GM19035 (cell line): ENCODE measurements around the gene ADORA1.

Experiments
- ATAC-seq: cut with Tn5 transposase; IDR thresholded peaks from one replicate; pipeline ENCODE4 v1.9.1; 2021; ENCODE audit not compliant: unreplicated experiment

Gene ADORA1

DNA sequence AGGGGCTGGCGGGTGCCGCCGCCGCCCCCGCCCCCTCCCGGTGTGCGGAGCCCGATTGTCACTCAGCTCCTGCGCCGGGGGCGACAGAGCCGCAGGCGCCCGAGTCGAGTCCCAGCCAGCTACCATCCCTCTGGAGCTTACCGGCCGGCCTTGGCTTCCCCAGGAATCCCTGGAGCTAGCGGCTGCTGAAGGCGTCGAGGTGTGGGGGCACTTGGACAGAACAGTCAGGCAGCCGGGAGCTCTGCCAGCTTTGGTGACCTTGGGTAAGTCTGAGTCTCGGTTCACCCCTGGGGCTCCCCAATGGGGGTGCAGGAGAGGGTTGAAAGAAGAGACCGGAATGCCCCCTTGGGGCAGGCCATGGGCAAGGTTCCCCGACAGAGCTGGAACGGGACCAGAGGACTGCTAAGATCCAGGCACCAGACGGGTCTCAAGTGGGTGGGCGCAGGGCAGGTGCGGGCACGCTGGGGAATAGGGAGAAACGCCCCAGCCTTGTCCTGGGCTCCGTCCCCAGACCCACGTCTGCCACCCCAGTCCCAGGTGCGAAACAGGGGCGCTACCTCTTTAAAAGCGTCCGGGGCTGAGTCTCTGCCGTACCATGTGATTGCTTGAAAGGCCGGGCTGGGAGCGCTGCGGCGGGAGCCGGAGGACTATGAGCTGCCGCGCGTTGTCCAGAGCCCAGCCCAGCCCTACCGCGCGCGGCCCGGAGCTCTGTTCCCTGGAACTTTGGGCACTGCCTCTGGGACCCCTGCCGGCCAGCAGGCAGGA lies at the start of gene ADORA1:
Gene ADORA1 (plus strand): TSS at position 61 of the 765 bp plus-strand sequence. CDS start 1,116 bp downstream, outside the sequence.
- no peak for ATAC-seq

DNA sequence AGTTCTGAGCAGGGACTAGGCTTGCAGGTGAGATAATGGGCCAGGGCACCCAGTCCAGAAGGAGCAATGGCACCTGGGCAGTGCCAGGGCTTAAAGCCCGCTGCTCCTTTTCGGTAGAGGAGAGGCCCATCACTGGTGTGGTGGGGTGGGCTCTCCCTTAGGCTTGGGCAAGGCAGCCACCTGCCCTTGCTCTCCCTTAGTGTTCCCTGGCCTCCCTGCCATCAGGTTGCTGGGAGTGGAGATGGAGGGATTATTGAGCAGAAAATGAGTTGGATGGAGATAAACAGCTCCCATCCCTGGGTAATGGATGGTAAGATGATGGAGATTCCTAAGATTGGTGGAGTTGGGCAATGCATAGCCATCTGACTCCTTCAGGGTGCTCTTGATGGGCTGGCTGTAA lies 49.6 kb upstream of the ADORA1 start:
- ATAC-seq, result no peak

DNA sequence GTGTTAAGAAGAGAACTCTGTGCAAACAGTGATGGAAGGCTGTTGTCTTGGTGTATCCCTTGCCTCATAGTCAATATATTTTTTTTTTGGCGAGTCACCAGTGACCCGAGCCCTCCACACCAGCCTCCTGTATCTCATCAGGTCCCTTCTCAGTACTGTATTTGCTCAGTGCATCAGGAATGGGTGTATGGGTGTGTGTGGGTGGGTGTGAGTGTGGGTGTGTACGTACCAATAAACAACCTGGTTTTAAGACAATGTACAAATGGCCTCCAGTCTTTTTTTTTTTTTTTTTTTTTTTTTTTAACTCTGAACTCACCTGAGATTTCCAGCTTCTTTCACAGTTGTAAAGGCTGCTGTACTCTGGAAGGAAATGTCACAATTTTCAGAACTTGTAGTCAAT lies 49.0 kb upstream of the ADORA1 start:
- no peak for ATAC-seq

DNA sequence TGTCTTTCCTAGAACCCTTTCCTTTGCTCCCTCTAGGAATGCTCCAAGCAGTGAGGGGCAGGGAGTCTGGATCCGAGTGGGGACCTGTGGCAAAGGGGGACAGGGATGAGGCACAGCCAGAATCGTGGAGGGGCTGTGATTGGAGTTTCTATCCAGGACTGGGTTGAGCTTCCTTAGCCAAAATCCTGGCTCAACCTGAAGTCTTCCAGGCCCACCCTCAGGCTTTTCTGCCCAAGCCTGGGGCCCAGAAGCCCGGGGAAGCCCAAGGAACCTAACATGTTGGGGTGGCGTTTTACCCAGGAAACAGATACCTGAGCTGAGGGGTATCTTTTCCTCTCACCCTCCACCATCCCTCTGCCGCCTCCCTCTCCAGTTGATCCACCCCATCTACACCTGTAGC lies 47.1 kb upstream of the ADORA1 start:
- no peak for ATAC-seq

DNA sequence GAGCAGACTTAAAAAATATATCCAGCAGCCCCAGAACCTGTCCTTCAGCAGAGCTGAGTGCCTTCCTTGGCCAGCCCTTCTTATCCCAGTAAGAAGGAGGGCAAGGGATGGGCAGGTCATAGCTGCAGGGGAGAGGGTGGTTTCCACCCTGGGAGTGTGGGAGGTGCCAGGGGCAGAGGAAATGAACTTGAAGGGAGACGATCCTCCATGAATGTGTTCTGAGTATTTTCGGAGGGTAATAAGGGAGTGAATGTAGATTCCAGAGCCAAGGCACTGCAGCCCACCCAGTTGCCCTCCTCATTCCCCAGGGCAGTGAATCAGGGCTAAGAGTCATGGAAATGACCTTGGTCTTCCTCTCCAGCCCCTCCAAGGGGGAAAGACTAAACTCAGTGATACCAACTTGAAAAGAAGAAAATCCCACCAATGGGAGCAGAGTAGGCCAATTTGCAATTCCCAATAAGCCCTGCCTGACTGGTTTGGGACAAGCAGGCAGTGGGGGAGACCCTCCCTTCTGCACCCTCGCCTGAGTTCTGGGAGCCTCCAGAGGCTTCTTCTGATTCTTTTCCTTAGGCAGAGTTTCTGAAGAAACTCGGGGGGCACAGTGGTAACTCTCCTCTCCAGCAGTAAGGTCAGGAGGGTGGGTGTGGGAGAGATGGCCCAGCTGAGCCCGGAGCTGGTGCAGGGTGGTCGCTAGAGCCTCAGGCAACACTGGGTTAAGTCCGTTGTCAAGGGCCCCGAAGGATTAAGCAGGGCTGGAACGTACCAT lies 45.9 kb upstream of the ADORA1 start:
- ATAC-seq, result no peak

DNA sequence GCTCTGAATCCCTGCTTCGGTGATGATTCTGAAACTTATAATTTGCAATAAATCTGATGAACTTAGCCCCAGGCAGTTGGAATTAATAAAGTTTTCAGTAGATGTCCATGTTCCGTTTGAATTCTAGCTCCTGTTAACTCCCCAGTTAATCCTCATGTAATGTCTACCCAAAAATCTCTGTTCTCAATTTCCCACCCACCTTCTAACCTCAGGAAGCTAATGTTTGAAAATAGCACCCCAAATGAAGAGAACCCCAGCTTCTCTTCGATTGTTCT lies 45.4 kb upstream of the ADORA1 start:
- ATAC-seq, result no peak

DNA sequence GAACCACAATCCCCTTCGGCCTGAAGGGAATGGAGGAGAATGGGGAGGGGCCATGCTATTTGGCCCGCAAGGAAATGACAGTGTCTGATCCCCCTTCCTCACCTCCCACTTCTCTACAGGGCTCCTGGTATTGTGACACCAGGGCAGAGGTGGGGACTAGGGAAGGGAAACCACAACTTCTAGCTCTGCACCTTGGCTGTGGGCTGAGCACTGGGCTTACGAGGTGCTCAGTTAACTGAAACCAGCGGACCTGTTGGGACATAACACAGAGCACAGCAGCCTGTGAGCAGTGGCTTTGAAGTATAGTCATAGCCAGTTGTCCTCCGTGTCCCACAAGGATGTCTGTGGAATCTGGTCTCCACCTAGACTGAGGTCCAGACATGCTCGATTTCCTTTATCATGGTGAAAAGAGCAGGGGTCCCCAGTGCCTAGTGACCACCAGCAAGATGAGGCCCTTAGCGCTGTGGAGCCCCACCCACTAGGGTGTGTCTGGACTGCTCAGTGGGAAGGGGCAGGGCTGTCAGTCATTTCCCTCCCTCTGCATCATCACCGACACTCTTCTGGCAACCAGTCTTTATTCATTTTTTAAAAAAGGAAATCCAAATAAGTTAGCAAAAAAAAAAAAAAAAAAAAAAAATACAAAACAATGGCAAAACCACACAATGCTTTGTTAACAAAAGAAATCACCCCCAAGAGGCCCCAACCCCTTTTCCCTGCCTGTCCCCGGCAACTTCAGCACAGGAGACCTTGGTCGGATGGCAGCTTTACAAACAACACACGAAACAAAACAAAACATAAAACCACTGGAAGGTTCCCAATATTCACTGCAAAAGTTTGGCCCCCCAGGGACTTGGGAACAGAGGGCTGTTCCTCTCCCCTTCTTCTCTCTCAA lies 44.7 kb upstream of the ADORA1 start:
- no peak for ATAC-seq

DNA sequence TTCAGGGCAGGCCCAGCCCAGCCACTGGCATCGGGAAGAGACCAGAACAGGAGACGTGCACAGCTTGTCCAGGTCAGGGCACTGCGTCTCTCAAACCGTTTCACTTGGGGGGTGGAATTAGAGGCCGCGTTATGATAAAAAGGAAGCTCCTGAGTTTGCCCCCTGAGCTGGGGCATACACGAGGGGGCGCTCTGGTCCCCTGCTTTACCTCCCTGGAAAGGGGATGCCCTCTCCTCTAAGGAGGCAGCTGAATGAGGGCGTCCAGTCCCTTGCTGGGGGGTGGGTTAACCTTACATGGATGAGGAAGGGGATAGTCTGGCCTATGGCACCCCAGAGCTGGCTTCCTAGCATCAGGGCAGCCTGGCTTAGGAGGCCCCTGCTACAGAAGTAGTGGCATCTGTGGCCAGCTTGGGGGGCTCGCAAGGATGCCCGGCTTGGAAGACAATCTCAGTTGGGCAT lies 44.0 kb upstream of the ADORA1 start:
- ATAC-seq, result no peak

DNA sequence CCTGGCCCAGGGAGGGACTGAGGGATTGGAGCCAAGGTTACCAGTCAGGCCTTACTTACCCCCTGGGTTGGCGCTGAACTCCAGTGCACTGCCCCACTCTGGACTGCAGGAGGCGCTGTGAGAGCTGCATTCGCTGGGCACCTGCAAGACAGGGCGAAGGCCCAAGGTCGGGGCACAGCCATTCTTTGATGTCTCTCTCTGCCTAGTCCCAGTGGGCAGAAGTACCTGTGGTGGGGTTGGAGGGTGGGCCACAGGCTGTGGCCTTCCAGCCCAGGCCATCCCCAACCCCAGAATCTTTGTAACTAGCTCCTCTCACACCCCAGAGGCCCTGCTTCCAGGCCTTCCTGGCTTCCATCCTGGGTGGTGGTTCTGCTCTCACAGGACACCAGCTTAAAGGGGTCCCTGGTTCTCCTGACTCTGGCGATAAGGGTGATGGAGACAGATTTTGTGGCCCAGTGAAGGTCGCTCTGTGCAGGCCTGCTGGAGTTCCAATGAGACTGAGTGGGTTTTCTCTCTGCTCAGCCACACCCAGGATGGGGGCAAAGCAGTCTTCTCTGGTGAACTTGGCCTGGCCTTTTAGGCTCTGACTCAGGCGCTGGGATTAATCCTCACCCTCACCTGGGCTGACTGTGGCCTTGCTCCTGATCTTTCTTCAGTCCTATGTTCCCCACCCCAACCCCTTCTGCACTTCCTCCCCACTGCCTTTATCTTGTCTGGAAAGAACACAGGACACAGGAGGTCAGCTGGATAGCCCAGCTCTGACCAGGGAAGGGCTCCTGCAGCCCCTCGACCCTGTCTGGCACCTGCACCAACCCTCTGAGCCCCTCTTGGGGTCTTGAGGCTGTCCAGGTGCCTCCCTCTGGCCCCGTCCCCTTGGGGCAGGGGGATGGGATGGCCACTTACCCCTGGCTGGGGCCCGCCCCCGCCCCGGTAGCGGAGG lies 42.7 kb upstream of the ADORA1 start:
- ATAC-seq, result no peak

DNA sequence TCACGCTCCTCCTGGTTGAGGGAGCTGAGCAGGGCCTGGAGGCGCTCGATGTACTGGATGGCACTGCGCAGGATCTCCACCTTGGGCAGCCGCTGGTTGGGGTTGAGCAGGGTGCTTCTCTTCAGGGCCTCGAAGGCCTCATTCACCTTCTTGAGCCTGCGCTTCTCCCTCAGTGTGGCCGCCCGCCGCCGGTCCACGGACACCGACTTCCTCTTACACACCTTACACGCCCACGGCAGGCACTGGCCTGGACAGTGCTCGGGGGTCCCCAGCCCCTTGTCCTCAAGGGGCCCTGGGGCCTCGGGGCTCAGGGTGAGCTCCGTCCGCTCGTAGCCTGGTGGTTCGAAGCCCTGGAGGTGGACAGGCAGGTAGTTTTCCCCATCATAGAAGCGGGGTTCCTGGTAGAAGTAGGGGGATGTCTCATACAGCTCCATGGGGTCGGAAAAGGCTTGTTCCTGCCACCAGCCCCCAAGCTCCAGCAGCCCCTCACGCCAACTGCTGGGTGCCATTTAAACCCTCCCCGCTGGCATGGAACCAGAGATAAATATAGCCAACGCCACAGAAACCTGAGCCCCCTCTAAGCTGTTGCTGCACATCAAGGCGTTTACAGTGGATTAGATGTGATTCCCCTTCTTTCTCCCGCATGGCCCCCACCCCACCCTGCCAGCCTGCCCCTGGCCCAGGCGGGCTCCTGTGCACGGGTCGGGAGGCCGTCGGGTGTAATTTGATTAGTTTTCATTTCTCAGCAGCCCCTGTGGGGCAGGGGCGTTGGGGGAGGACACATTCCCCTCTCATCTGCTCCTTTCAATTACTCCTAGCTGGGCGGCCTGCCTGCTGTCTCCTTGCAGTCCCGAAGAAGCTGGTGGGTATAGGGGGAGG lies 41.8 kb upstream of the ADORA1 start, which contains the start of gene MYOG:
Gene MYOG (minus strand): TSS at position 485 of the 879 bp plus-strand sequence. CDS start 51 bp downstream, at position 434.
- ATAC-seq, result no peak

DNA sequence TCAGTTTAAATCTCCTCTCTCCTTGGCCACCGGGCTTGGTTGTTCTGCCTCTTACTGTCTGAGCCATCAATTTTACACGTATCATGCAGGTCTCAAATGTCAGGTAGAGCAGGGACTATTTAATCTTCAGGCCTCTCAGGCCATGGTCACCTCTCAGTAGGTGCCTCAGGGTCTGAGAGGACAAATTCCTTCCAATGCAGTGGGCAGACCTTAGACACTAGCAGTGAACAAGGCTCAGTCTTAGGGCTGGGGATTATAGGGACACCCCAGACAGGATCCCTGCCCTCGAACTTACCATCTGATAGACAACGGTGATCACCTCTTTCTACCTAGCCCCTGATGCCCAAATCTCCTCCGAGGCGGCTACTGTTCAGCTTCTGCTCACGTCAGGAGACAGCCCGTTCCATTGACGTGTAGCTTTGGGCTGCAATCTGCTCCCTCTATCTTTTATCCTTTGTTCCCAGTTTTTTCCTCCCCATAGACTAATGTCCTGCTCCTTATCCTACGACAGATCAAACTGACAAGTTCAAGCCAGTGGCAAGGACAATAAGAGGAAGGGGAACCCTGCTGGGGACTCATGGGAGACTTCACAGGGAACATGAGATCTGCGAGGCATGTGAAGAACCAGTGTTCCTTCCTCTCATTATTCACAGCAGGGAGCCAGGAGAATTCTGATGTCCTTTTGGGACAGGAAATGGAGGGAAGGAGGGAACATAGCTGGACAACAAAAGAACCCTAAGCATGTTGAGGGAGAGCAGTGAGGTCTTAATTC lies 40.3 kb upstream of the ADORA1 start:
- ATAC-seq, result no peak

DNA sequence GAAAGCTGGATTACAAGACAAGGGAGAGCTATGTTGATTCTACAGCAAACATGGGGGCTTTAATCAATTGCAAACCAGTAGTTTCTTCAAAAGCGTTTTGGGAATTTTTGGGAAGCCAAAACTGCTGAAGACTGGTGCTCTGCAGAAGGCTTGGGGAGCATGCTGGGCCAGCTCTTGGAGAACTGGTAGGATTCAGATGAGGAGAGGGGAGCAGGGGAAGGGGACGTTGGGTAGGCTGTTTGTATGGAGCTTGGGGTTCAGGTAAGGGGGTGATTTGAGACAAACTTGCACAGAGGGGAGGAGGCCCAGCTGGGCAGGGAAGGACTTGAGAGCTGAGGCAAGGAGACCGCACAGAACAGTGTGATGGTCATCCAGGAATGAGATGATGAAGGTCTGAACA lies 39.1 kb upstream of the ADORA1 start:
- no peak for ATAC-seq

DNA sequence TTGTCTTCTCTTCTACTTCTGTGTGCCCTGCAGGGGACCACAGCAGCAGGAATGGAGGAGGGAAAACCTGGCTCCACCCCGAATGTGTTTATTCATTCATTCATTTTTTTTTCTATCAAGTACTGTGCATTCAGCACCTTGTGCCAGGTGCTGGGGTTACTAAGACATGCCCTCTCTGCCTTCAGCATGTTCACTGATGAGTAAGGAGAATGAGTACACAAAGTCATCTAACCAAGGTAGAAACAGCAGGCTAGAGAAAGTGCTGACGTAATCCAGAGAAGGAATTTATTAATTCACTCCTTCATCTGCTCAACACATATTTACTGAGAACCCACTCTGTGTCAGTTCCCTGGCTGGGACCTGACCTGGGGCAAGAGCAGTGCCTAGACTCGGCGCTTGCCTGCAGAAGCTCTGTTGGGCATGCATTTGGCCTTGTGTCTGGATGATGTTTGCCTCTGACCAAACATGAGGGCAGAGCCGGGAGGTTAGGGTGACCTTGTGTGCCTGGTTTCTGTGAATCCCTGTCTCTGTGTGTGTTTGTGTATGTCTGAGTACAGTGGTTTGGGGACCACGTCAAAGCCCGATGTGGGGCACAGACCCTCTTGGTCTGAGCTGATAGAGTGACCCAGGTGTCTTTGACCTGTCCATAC lies 38.4 kb upstream of the ADORA1 start:
- no peak for ATAC-seq

DNA sequence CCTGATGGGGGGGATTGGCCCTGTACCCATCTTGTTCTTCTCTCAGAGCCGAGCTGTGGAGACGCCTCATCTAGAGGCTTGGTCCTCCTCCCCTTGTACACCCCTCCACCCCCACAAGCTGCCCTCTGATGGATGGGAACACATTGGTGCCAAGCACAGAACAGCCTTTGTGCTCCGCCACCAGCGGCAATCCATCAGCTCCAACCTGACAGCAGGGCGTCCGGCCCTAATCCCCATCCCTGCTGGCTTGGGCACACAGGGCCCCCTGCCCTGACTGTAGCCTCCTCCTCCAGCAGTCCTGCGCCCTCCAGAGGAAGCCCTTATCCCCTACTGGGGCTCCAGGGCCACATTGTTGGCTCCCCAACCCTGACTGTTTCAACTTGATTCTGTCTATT lies 37.9 kb upstream of the ADORA1 start:
- ATAC-seq, result no peak

DNA sequence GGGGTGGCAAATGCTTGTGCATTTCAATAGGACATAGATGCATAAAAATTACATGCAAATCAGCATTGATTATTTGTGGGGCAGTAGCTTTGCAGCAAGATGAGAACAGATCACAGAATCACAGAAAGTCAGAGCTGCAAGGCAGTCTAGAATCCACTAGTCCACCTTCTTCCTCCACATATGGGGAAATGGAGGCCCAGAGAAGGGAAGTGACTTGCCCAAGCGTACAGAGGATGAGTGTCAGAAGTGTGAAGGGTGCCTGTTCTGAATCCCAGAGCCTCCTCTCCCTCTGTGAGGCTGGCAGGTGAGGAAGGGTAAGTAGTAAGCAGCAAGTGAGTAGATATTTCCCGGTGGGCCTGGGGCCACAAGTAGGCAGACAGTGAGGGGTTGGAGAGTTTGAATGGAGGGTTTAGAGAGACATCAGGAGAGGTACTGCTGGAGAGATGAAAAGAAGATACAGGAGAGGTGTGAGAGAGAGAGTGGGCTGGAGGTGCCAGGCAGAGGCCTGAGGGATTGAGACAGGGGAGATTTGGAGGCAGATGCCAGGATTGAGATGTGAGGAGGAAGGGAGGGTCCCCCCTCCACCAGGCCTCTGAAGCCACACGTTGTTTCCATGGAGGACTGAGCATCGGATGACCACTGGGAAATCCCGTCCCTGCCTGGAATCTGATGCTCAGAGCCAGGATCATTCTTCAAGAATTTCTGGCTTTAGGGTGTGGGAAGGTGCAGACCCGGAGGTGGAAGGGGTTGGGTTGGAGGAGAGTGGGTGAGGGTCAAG lies 36.9 kb upstream of the ADORA1 start:
- no peak for ATAC-seq

DNA sequence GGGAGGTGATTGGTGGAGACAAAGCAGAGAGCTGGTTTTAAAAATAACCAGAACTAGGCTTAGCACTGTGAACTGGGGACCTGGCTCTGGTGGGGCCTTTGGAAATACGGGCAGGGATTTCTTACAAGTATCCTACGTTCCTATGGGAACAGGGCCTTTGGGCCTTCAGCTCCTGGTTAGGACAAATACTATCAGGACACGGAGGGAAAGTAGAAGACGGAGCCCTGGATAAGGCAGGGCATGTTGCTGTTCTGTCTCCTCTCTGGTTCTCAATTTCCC lies 36.4 kb upstream of the ADORA1 start:
- no peak for ATAC-seq

DNA sequence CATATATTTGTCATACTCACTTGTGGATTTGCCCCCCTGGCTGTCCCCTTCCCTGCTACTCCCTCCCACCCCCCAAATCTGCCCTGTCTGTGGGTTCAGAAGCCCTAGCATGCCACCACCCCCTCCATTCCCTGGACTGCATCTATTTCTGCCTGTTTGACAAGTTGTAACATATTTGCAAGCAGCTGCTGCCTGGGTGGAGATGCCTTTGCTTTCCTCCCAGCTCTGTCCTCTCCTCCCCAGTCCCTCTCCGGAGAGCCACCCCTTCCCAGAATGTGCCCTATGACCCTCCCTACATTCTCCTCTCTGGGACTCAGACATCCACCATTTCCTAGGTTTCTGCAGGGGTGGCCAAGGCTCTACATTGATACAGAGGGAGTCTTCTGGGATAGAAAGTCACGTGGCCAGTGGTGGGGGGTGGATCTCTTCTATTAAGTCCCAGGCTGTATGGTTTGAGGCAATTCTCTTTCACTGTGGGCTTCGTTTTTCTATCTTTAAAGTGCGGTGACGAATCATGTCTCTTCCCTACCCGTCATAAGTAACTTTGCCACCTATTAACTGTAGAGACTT lies 35.7 kb upstream of the ADORA1 start:
- ATAC-seq, result no peak
